Suprapubic skin (tissue), 3 donors: ENCODE measurements around the gene DUOXA1.

Experiments used
- POLR2AphosphoS5 ChIP-seq, 3 donors: sonication (generic); formaldehyde crosslinking; IDR thresholded peaks; one replicate each; pipeline ENCODE4 v1.6.1; 2017; ENCODE audit warnings: antibody characterized with exemption in 3 of 3
- TF ChIP-seq, protein P1 (sequence below), 2 donors: fragments of 200-600 bp in 1 of 2; fragments of 450-650 bp in 1 of 2; sonication (generic) in 1 of 2; IDR thresholded peaks; one replicate each; pipeline ENCODE4 v1.5.1; 2016 to 2019; ENCODE audit warnings: antibody characterized with exemption in 2 of 2, mild to moderate bottlenecking in 1 of 2, moderate library complexity in 1 of 2

GRCh38 chr15:45137703-45138102, 8.0 kb upstream of the DUOXA1 start:
- no peak for TF ChIP-seq POLR2AphosphoS5 (IDR thresholded peaks at IDR 0.05)
- TF ChIP-seq, protein P1, sequence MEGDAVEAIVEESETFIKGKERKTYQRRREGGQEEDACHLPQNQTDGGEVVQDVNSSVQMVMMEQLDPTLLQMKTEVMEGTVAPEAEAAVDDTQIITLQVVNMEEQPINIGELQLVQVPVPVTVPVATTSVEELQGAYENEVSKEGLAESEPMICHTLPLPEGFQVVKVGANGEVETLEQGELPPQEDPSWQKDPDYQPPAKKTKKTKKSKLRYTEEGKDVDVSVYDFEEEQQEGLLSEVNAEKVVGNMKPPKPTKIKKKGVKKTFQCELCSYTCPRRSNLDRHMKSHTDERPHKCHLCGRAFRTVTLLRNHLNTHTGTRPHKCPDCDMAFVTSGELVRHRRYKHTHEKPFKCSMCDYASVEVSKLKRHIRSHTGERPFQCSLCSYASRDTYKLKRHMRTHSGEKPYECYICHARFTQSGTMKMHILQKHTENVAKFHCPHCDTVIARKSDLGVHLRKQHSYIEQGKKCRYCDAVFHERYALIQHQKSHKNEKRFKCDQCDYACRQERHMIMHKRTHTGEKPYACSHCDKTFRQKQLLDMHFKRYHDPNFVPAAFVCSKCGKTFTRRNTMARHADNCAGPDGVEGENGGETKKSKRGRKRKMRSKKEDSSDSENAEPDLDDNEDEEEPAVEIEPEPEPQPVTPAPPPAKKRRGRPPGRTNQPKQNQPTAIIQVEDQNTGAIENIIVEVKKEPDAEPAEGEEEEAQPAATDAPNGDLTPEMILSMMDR (IDR thresholded peaks at IDR 0.05) = no peak
